ENCODE measurements around the gene LSM8.
A peak's percentile ranks its signal among the peaks of the same experiment; 100 is the strongest.
"Not testable (repeated sequence)": the region's sequence is repeated elsewhere in the genome, so short reads cannot be mapped to it uniquely, and the experiment has no call there.

LSM8 gene

GRCh38 chr7:118183786-118184564 is at the start of gene LSM8:
Gene LSM8 (plus strand): TSS chr7:118184164. CDS start chr7:118184224, 60 bp downstream.
- no peaks in the 10 kb centered on the region for H3K9me3 Mint-ChIP-seq (ENCODE audit: low read depth)
- H3K27me3 Mint-ChIP-seq, result no peaks in the 10 kb centered on the region
- peaks cover 9% of the 10 kb centered on the region for H3K36me3 Mint-ChIP-seq
- H3K4me3 Mint-ChIP-seq, result peak within 1 kb of the TSS; percentile 100
- H3K4me1 Mint-ChIP-seq (ENCODE audit: low read depth), result peaks cover 49% of the 10 kb centered on the region
- H3K27ac Mint-ChIP-seq, result peak within 1 kb of the TSS; percentile 100

DNA sequence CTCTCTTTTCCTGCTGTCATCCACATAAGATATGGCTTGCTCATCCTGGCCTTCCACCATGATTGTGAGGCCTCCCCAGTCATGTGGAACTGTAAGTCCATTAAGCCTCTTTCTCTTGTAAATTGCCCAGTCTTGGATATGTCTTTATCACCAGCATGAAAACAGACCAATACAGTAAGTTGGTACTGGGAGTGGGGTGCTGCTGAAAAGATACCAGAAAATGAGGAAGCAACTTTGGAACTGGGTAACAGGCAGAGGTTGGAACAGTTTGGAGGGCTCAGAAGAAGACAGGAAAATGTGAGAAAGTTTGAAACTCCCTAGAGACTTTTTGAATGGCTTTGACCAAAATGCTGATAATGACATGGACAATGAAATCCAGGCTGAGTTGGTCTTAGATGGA is 49.5 kb upstream of the LSM8 start:
- H3K27me3 Mint-ChIP-seq, result not testable (repeated sequence)

DNA sequence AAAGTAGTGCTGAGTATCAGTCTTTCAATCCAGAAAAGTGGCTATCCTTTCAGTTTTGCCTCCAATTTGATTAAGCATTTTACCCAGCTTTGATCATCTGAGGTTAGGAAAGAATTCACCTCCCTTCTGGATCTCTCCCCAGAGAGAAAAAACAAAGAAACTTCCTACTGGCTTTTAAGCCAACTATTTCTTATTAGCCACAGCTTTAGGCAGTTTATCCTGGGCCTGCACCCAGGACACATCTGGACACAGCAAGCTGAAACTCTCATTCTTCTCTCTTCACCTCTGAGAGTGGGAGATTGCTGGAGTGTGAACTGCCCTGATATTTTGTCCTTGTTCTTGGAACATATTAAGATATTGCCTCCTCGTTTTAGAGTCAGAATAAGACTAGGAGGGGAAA is 43.5 kb upstream of the LSM8 start:
- H3K9me3 Mint-ChIP-seq (ENCODE audit: low read depth), result no peaks in the 10 kb centered on the region
- peaks cover 4% of the 10 kb centered on the region for H3K27me3 Mint-ChIP-seq
- H3K27ac Mint-ChIP-seq, result no peak overlapping the region
- no peak overlapping the region for H3K4me3 Mint-ChIP-seq
- no peaks in the 10 kb centered on the region for H3K4me1 Mint-ChIP-seq (ENCODE audit: low read depth)
- no peaks in the 10 kb centered on the region for H3K36me3 Mint-ChIP-seq

More for the DNA sequence above, 49.5 kb upstream of the LSM8 start:
- H3K4me1 Mint-ChIP-seq (ENCODE audit: low read depth); H3K9me3 Mint-ChIP-seq (ENCODE audit: low read depth); H3K4me3 Mint-ChIP-seq; H3K36me3 Mint-ChIP-seq; H3K27ac Mint-ChIP-seq: not testable (repeated sequence)

GRCh38 chr7:118142012-118142411 is 42.0 kb upstream of the LSM8 start:
- Mint-ChIP-seq H3K36me3 (no peaks in the 10 kb centered on the region), H3K4me3 (no peak overlapping the region), H3K4me1 (ENCODE audit: low read depth) (no peaks in the 10 kb centered on the region), H3K9me3 (ENCODE audit: low read depth) (no peaks in the 10 kb centered on the region), H3K27ac (no peak overlapping the region), H3K27me3 (peaks cover 4% of the 10 kb centered on the region)

GRCh38 chr7:118148930-118149329 is 35.0 kb upstream of the LSM8 start:
- Mint-ChIP-seq H3K36me3 (no peaks in the 10 kb centered on the region), H3K9me3 (ENCODE audit: low read depth) (no peaks in the 10 kb centered on the region), H3K4me1 (ENCODE audit: low read depth) (no peaks in the 10 kb centered on the region), H3K27me3 (peaks cover 11% of the 10 kb centered on the region), H3K27ac (no peak overlapping the region), H3K4me3 (no peak overlapping the region)

- Mint-ChIP-seq H3K27ac (no peak overlapping the region), H3K9me3 (ENCODE audit: low read depth) (no peaks in the 10 kb centered on the region), H3K36me3 (no peaks in the 10 kb centered on the region), H3K4me3 (no peak overlapping the region), H3K4me1 (ENCODE audit: low read depth) (no peaks in the 10 kb centered on the region), H3K27me3 (peaks cover 13% of the 10 kb centered on the region)
These were observed 34.6 kb upstream of the LSM8 start for GRCh38 chr7:118149394-118149793.

GRCh38 chr7:118151671-118152070 is 32.3 kb upstream of the LSM8 start:
- Mint-ChIP-seq H3K4me1 (ENCODE audit: low read depth) (no peaks in the 10 kb centered on the region), H3K4me3 (no peak overlapping the region), H3K27ac (no peak overlapping the region), H3K27me3 (peaks cover 23% of the 10 kb centered on the region), H3K36me3 (no peaks in the 10 kb centered on the region), H3K9me3 (ENCODE audit: low read depth) (no peaks in the 10 kb centered on the region)

DNA sequence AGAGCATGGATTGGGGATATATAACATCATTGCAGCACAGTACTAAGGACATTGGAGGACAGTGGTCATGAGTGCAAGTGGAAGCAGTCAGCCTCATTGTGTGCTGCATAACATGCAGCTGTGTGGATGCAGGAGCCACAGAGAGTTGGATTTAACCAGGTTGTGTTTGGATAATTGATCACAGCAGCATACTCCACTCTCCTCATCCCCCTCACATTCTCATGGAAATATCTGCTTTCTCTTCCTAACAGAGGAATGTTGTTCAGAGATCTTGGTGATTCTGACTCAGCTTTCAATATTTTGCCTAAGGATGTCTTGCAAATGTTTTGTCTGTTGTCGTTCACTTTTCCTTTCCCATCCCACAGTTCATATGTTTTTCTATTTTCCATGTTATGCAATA is 31.8 kb upstream of the LSM8 start:
- Mint-ChIP-seq H3K9me3 (ENCODE audit: low read depth) (no peaks in the 10 kb centered on the region), H3K36me3 (no peaks in the 10 kb centered on the region), H3K4me3 (no peak overlapping the region), H3K27me3 (peaks cover 23% of the 10 kb centered on the region), H3K27ac (no peak overlapping the region), H3K4me1 (ENCODE audit: low read depth) (no peaks in the 10 kb centered on the region)

DNA sequence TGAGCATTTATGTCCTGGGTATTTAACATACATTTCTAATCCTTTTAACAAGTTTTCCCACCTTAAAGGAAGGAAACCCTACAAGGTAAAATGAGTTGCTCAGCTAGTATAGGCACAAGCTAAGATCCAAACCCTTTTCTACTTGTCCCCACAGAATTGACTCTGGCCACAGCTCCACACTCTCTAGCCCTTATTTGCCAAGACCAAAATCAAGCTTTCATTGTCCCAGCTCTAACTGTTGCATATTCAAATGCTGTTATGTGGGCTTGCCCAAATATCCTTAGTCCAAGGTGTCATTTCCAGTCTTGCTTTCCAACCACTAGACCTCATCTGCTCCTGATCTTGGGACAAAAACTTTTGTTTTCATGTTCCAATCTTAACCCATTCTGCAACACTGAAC is 31.3 kb upstream of the LSM8 start:
- Mint-ChIP-seq H3K4me3 (no peak overlapping the region), H3K4me1 (ENCODE audit: low read depth) (no peaks in the 10 kb centered on the region), H3K27me3 (peaks cover 23% of the 10 kb centered on the region), H3K9me3 (ENCODE audit: low read depth) (no peaks in the 10 kb centered on the region), H3K27ac (no peak overlapping the region), H3K36me3 (no peaks in the 10 kb centered on the region)

DNA sequence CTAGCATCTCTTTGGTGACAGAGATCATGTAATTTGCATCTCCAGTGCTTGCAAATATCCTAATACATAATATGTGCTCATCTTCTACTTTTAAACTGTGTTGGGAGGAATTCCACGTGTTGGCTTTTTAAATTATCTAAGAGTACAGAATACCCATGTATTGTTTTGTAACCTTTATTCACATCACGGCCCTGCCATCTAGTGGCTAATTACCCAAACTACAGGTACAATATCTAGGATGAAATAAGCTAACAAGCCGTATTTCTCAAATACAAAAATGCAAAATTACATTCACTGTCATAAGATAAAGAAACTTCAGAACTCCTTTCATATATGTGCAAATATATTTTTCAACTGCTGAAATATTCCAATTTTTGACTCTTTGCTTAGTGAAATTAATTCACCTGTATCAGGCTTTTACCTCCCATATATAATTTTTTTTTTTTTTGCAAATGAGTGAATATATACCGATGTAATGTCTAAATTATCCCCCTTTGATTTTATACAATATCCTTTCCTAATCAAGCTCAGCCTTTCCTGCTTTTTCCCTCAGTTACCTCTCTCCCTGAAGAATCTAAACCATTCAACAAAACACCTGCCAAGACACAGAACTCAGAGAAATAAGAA is 30.3 kb upstream of the LSM8 start:
- peaks cover 23% of the 10 kb centered on the region for H3K27me3 Mint-ChIP-seq
- no peaks in the 10 kb centered on the region for H3K4me1 Mint-ChIP-seq (ENCODE audit: low read depth)
- no peak overlapping the region for H3K4me3 Mint-ChIP-seq
- peaks cover 6% of the 10 kb centered on the region for H3K9me3 Mint-ChIP-seq (ENCODE audit: low read depth)
- H3K36me3 Mint-ChIP-seq, result peaks cover 3% of the 10 kb centered on the region
- H3K27ac Mint-ChIP-seq, result no peak overlapping the region

DNA sequence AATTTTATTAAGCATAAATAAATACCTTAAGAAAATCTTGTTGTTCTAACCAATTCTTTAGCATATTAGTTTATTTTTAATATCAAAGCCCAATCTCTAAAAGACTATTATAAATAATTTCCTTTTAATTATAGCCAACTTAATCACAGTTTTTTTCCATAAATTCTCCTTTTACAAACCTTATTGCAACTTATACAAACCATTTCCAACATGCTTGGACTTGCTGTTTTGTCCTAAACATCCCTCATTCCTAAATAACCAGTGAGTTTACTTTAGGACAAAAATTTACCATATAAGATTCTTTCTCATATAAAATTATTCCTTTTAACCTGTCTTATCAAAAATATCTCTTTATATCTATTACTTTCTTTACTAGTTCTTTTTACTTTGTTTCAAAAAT is 25.2 kb upstream of the LSM8 start:
- Mint-ChIP-seq H3K4me1 (ENCODE audit: low read depth) (no peaks in the 10 kb centered on the region), H3K27me3 (peaks cover 19% of the 10 kb centered on the region), H3K4me3 (no peak overlapping the region), H3K36me3 (peaks cover 3% of the 10 kb centered on the region), H3K27ac (no peak overlapping the region), H3K9me3 (ENCODE audit: low read depth) (peaks cover 6% of the 10 kb centered on the region)

DNA sequence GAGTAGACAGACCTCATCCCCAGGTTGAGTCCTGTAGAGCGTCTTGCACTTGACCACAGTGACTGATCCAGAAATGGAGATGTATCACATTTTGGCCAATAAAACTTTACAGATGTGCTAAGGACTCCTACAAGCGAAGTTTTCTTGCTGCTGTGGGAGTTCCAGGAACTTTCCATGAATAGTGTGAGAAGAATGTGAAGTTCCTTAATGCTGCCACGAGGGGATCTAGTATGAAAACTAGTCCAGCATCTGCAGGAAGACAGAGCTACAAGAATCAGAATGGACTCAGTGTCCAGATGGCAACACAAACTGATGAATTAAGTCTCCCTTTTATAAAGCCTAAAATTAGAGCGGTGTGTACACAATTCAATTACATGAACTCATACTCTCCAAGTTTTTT is 14.8 kb upstream of the LSM8 start:
- Mint-ChIP-seq H3K27ac (no peak overlapping the region), H3K4me1 (ENCODE audit: low read depth) (no peaks in the 10 kb centered on the region), H3K9me3 (ENCODE audit: low read depth) (no peaks in the 10 kb centered on the region), H3K36me3 (no peaks in the 10 kb centered on the region), H3K4me3 (no peak overlapping the region), H3K27me3 (peaks cover 8% of the 10 kb centered on the region)

DNA sequence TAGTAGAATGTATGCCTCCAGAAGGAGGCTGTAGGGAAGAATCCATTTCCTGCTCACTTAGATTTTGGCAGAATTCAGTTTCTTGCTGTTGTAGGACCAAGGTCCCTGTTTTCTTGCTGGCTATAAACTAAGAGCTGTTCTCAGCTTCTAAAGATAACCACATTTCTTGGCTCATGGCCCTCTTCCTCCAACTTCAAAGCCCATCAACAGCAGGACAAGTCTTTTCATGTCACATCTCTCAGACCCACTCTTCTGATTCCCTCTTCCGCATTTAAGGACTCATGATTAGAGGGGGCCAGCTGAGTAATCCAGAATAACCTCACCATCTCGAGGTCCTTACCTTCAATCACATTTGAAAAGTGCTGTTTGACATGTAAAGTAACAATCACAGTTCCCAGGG is 8.2 kb upstream of the LSM8 start:
- Mint-ChIP-seq H3K27me3 (peaks cover 4% of the 10 kb centered on the region), H3K27ac (no peak overlapping the region), H3K36me3 (peaks cover 2% of the 10 kb centered on the region), H3K4me1 (ENCODE audit: low read depth) (no peaks in the 10 kb centered on the region), H3K9me3 (ENCODE audit: low read depth) (no peaks in the 10 kb centered on the region), H3K4me3 (no peak overlapping the region)

DNA sequence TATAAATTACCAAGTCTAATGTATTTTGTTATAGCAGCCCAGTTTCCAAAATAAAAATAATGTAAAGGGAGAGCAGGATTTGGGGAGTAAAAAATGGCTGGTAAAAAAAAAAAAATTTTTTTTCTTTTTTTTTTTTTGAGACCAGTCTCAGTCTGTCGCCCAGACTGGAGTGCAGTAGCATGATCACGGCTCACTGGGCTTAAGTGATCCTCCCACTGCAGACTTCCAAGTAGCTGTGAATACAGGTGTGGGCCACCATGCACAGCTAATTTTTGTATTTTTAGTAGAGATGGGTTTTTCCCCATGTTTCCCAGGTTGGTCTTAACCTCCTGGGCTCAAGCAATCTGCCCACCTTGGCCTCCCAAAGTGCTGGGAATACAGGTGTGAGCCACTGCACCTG is 4.8 kb upstream of the LSM8 start:
- Mint-ChIP-seq H3K4me1 (ENCODE audit: low read depth) (peaks cover 18% of the 10 kb centered on the region), H3K36me3 (peaks cover 4% of the 10 kb centered on the region), H3K27me3 (no peaks in the 10 kb centered on the region), H3K27ac (no peak overlapping the region), H3K9me3 (ENCODE audit: low read depth) (no peaks in the 10 kb centered on the region), H3K4me3 (no peak overlapping the region)

- H3K27me3 Mint-ChIP-seq, result no peaks in the 10 kb centered on the region
- no peaks in the 10 kb centered on the region for H3K9me3 Mint-ChIP-seq (ENCODE audit: low read depth)
- peaks cover 11% of the 10 kb centered on the region for H3K36me3 Mint-ChIP-seq
- peak overlapping the region; percentile 100 for H3K27ac Mint-ChIP-seq
- peaks cover 48% of the 10 kb centered on the region for H3K4me1 Mint-ChIP-seq (ENCODE audit: low read depth)
- peak overlapping the region; percentile 100 for H3K4me3 Mint-ChIP-seq
These were observed 1.2 kb upstream of the LSM8 start for GRCh38 chr7:118182593-118183427.
